Stomach (tissue), 9 donors: ENCODE measurements around the gene DNAJC15. TPM values are rescaled to one million over a fixed set of nuclear protein-coding genes. Genes with fewer than 3 reads are reported as not detected.
A peak's percentile ranks its signal among the peaks of the same experiment; 100 is the strongest.

Experiments
- DNase-seq, 2 donors: peaks; one replicate each; pipeline versions ENCODE4 v3.0.0 to v3.0.0-alpha.2; 2013 to 2019
- H3K27ac ChIP-seq, 5 donors: fragments of 200-600 bp in 4 of 5; sonication (generic) in 4 of 5; one replicate each; pipeline ENCODE4 v1.5.1; 2013 to 2019; ENCODE audit warnings: mild to moderate bottlenecking in 1 of 5, moderate library complexity in 1 of 5
- H3K27me3 ChIP-seq, 3 donors: fragments of 200-600 bp; sonication (generic); one replicate each; pipeline ENCODE4 v1.5.1; 2017 to 2019; ENCODE audit warnings: mixed run types in 1 of 3
- H3K36me3 ChIP-seq, 4 donors: fragments of 200-600 bp; sonication (generic); 1 replicate in 3 of 4; 2 replicates in 1 of 4; pipeline ENCODE4 v1.5.1; 2016 to 2019
- H3K4me1 ChIP-seq, 4 donors: fragments of 200-600 bp; sonication (generic); one replicate each; pipeline ENCODE4 v1.5.1; 2016 to 2019
- H3K4me3 ChIP-seq, 4 donors: fragments of 200-600 bp; sonication (generic) in 3 of 4; one replicate each; pipeline ENCODE4 v1.5.1; 2016 to 2019; ENCODE audit warnings: mild to moderate bottlenecking in 1 of 4
- H3K9me3 ChIP-seq, 4 donors: fragments of 200-600 bp; sonication (generic); one replicate each; pipeline ENCODE4 v1.5.1; 2016 to 2019
- EP300 ChIP-seq: sonication (generic); formaldehyde crosslinking; IDR thresholded peaks from one replicate; pipeline ENCODE4 v1.6.1; 2017; ENCODE audit warnings: antibody characterized with exemption
- POLR2A ChIP-seq, 4 donors: fragments of 450-650 bp; IDR thresholded peaks; one replicate each; pipeline ENCODE4 v1.6.1; 2016; ENCODE audit warnings: antibody characterized with exemption in 4 of 4, control low read depth in 2 of 4, mild to moderate bottlenecking in 1 of 4, moderate library complexity in 1 of 4
- POLR2AphosphoS5 ChIP-seq, 3 donors: sonication (generic); formaldehyde crosslinking; IDR thresholded peaks; one replicate each; pipeline ENCODE4 v1.6.1; 2016; ENCODE audit warnings: antibody characterized with exemption in 3 of 3
- WGBS, 5 donors: extraction: QIAGEN DNeasy Blood & Tissue Kit in 3 of 5; methylation state at CpG; one replicate each; pipeline versions ENCODE4 v1.1.5 to v1.1.7; 2013 to 2018; 5-methylcytosine and 5-hydroxymethylcytosine counted together
- intact Hi-C: fragments of 100-400 bp; cut with DNase I; formaldehyde crosslinking; loops from one replicate; pipeline ENCODE4 v1.15.1; 2023; ENCODE audit warnings: low total_unique reads
- polyA plus RNA-seq, 3 donors: library from polyadenylated mRNA; stranded (reverse); fragments of 200-250 nt; gene quantifications; one replicate each; pipeline ENCODE4 v1.2.3, GENCODE V29; 2013
- total RNA-seq, 5 donors: library from RNA; depleted of rRNA; stranded (reverse); fragments of >200 nt; gene quantifications; one replicate each; pipeline versions ENCODE4 v1.1.0 to v1.2.3, GENCODE V29; 2014 to 2016
- TF ChIP-seq, protein P1 (sequence below), 7 experiments: fragments of 450-650 bp in 4 of 7; fragments of 200-600 bp in 3 of 7; sonication (generic) in 3 of 7; IDR thresholded peaks; one replicate each; pipeline ENCODE4 v1.5.1; 2016 to 2019; ENCODE audit warnings: antibody characterized with exemption in 7 of 7, control low read depth in 2 of 7, mild to moderate bottlenecking in 1 of 7
- donor health status: healthy with polysubstance abuse.
- donor health status: Bipolar disorder and iron deficiency.
- donor health status: healthy.

DNAJC15 gene
- total and polyA plus RNA-seq, 8 donors: 4.5 to 19.3 (median 10.7) TPM

DNA sequence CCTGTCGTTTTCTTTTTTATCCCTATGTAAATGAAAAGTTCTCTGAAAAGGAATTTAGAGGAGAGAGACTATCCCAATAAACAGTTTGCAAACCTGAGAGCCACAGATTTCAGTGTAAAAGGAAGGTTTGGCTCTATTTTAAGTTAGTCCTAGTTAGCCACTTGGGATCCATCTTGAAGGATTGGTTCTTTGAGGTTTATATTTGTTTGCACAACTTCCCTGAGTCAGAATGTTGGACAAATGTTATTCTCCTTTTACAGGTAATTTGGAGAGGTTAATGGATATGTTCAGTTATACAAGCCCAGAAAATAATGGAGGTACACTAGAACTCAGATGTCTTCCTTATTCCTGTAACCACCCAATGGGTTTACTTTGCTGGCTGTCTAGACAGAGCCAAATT lies 2.6 kb upstream of the DNAJC15 start:
- Histone ChIP-seq H3K27me3 (no peaks in the 10 kb centered on the region), H3K27ac (no peak overlapping the region), H3K4me1 (peaks cover 4 to 24% (median 22%) of the 10 kb centered on the region in 4 donors), H3K4me3 (no peak overlapping the region), H3K36me3 (no peaks in the 10 kb centered on the region), H3K9me3 (no peaks in the 10 kb centered on the region)
- TF ChIP-seq POLR2AphosphoS5 (IDR thresholded peaks at IDR 0.05): no peak
- TF ChIP-seq, protein P1, sequence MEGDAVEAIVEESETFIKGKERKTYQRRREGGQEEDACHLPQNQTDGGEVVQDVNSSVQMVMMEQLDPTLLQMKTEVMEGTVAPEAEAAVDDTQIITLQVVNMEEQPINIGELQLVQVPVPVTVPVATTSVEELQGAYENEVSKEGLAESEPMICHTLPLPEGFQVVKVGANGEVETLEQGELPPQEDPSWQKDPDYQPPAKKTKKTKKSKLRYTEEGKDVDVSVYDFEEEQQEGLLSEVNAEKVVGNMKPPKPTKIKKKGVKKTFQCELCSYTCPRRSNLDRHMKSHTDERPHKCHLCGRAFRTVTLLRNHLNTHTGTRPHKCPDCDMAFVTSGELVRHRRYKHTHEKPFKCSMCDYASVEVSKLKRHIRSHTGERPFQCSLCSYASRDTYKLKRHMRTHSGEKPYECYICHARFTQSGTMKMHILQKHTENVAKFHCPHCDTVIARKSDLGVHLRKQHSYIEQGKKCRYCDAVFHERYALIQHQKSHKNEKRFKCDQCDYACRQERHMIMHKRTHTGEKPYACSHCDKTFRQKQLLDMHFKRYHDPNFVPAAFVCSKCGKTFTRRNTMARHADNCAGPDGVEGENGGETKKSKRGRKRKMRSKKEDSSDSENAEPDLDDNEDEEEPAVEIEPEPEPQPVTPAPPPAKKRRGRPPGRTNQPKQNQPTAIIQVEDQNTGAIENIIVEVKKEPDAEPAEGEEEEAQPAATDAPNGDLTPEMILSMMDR (IDR thresholded peaks at IDR 0.05): no peak
- TF ChIP-seq POLR2A (IDR thresholded peaks at IDR 0.05): no peak
- TF ChIP-seq EP300: no peak
- intact Hi-C loops: no loop called here
- DNase-seq: no peak
- 31 to 63% (median 48%) methylated on average over 1 of the region's 1 CpG for WGBS, 5 donors

DNA sequence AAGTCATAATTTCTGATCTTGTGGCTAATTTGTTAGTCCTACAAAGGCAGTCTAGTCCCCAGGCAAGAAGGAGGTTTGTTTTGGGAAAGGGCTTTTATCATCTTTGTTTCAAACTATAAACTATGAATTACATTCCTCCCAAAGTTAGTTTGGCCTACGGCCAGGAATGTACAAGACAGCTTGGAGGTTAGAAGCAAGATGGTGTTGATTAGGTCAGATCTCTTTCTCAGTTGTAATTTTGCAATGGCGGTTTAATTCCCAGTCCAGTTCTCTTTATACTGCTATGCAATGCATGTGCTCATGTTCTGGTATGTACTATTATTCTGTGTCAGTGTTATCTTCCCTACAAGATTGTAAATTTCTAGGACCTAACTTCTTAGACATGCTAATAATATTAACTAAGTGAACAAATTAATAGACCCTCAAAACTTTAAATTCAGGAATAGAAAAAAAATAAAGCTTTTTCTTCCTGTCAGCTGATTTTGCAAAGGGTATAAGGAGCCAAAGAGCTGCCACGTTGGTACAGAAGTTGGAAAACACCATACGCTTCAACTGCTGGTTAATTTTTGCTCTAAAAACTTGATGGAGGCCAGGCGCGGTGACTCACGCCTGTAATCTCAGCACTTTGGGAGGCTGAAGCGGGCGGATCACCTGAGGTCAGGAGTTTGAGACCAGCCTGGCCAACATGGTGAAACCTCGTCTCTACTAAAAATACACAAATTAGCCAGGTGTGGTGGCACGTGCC lies 1.3 kb upstream of the DNAJC15 start:
- H3K27ac ChIP-seq: no peak overlapping the region
- peaks cover 4 to 37% (median 29%) of the 10 kb centered on the region in 4 donors for H3K4me1 ChIP-seq
- no peak overlapping the region for H3K4me3 ChIP-seq
- no peaks in the 10 kb centered on the region for H3K27me3 ChIP-seq
- peak in 1 of 2 donors; percentile 41 for DNase-seq
- no peak for TF ChIP-seq EP300
- TF ChIP-seq POLR2AphosphoS5 (IDR thresholded peaks at IDR 0.05): no peak
- TF ChIP-seq POLR2A (IDR thresholded peaks at IDR 0.05): no peak
- no peaks in the 10 kb centered on the region for H3K36me3 ChIP-seq
- WGBS, 5 donors: 85 to 91% (median 90%) methylated on average over 11 of the region's 11 CpGs
- intact Hi-C loops: no loop called here
- H3K9me3 ChIP-seq: no peaks in the 10 kb centered on the region

DNA sequence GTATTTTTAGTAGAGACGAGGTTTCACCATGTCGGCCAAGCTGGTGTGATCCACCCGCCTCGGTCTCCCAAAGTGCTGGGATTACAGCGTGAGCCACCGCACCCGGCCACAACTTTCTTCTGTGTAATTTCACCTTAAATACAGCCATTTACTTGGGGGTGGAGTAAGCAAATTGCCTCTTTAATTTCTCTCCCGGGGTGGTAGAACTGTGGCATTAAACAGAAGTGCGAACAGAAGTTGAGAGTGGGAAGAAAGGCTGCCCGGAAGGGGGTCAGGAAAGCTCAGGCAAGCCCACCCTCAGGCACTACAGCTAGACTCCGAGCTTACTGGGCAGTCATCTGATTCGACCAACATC lies 475 bp upstream of the DNAJC15 start:
- intact Hi-C loops: no loop called here
- peaks cover 0 to 6% (median 3%) of the 10 kb centered on the region in 4 donors for H3K36me3 ChIP-seq
- 62 to 71% (median 70%) methylated on average over 12 of the region's 12 CpGs for WGBS, 5 donors
- no peak for TF ChIP-seq POLR2AphosphoS5 (IDR thresholded peaks at IDR 0.05)
- no peak for TF ChIP-seq EP300
- TF ChIP-seq POLR2A (IDR thresholded peaks at IDR 0.05): no peak
- TF ChIP-seq, protein P1 (IDR thresholded peaks at IDR 0.05): no peak
- no peaks in the 10 kb centered on the region for H3K27me3 ChIP-seq
- H3K27ac ChIP-seq: peak overlapping the region; percentile 83 to 93 (median 93)
- no peaks in the 10 kb centered on the region for H3K9me3 ChIP-seq
- H3K4me3 ChIP-seq: peak overlapping the region; percentile 64 to 72 (median 69)
- no peak for DNase-seq
- peaks cover 4 to 43% (median 29%) of the 10 kb centered on the region in 4 donors for H3K4me1 ChIP-seq

GRCh38 chr13:43026262-43026661 lies 2.9 kb downstream of the DNAJC15 start:
- no peak for DNase-seq
- no peaks in the 10 kb centered on the region for H3K9me3 ChIP-seq
- H3K27me3 ChIP-seq: no peaks in the 10 kb centered on the region
- no peak overlapping the region for H3K27ac ChIP-seq
- H3K4me3 ChIP-seq: no peak overlapping the region
- intact Hi-C loops: no loop called here
- WGBS, 5 donors: 54 to 71% (median 64%) methylated on average over 2 of the region's 2 CpGs
- peaks cover 0 to 14% (median 11%) of the 10 kb centered on the region in 4 donors for H3K36me3 ChIP-seq
- TF ChIP-seq, protein P1 (IDR thresholded peaks at IDR 0.05): no peak
- TF ChIP-seq EP300 (no peak), POLR2AphosphoS5 (IDR thresholded peaks at IDR 0.05) (no peak), POLR2A (IDR thresholded peaks at IDR 0.05) (no peak)
- peaks cover 4 to 43% (median 32%) of the 10 kb centered on the region in 4 donors for H3K4me1 ChIP-seq

DNA sequence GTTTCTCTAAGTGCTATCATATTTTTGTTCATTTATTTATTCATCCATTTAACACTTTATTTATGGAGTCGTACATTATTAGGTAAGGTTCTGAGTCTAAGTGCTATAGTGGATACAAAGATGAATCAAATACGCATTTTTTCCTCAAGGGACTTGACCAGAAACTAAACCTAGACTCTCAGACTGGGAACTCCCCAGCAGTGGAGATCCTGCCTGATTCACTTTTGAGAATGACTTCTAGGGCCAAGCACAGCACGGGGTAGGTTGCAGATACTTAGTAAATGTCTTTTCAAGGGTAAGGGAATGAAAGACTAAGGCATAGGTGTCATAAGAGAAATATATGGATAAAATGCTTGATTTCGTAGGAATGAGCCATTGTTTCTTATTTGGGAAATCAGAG lies 7.2 kb downstream of the DNAJC15 start:
- DNase-seq: no peak
- H3K9me3 ChIP-seq: no peaks in the 10 kb centered on the region
- intact Hi-C loops: no loop called here
- peaks cover 0 to 27% (median 23%) of the 10 kb centered on the region in 4 donors for H3K36me3 ChIP-seq
- H3K4me3 ChIP-seq: no peak overlapping the region
- TF ChIP-seq POLR2AphosphoS5 (IDR thresholded peaks at IDR 0.05) (no peak), POLR2A (IDR thresholded peaks at IDR 0.05) (no peak), EP300 (no peak)
- TF ChIP-seq, protein P1 (IDR thresholded peaks at IDR 0.05): no peak
- 87 to 95% (median 93%) methylated on average over 4 of the region's 4 CpGs for WGBS, 5 donors
- H3K27ac ChIP-seq: no peak overlapping the region
- no peaks in the 10 kb centered on the region for H3K27me3 ChIP-seq
- peaks cover 0 to 30% (median 13%) of the 10 kb centered on the region in 4 donors for H3K4me1 ChIP-seq
